ENCODE data around the gene PEX11A. TPM values are rescaled to one million over a fixed set of nuclear protein-coding genes. Genes with fewer than 3 reads are reported as not detected.

PEX11A gene
- polyA plus RNA-seq, 2 of the 4 experiments (the other 2 are of a cell fraction), result 6.3 to 8.1 TPM

- Histone ChIP-seq H3K4me2 (no peak overlapping the region), H3K4me3 (no peak overlapping the region), H3K9me3 (no peaks in the 10 kb centered on the region), H3K4me1 (no peaks in the 10 kb centered on the region), H3K27ac (no peak overlapping the region)
- no peak for DNase-seq (ENCODE audit: low read depth in 1 of 2, low spot score in 1 of 2)
- TF ChIP-seq POLR2A (IDR thresholded peaks at IDR 0.05; ENCODE audit: low read length) (no peak), RNF2 (IDR thresholded peaks at IDR 0.05; ENCODE audit: borderline replicate concordance, low read depth) (no peak), JUNB (IDR thresholded peaks at IDR 0.05) (no peak), RFX5 (IDR thresholded peaks at IDR 0.05) (no peak), EP300 (IDR thresholded peaks at IDR 0.05) (no peak), JUN (IDR thresholded peaks at IDR 0.05) (no peak)
- FAIRE-seq, result no peak
- 96% methylated on average over 94 of the region's 102 CpGs for WGBS (ENCODE audit: missing lambda C conversion rate)
- ATAC-seq, result no peak
- ChIA-PET POLR2A (no interaction called here), CTCF (interaction anchor here (0.6 to 7.2 kb wide), 28 partner anchors 13 to 439 kb away, joined by 3 to 126 read pairs (median 6); partner anchors contain the start of genes PEX11A, RHCG and WDR93)
Measured at GRCh38 chr15:89648106-89649012, 42.2 kb downstream of the PEX11A start.

- peak; percentile 92 for FAIRE-seq
- CTCF ChIA-PET, result interaction anchor here (0.6 to 7.2 kb wide), 41 partner anchors 14 to 442 kb away, joined by 3 to 126 read pairs (median 4); partner anchors contain the start of genes MESP1, PEX11A, PLIN1 and RHCG
- POLR2A ChIA-PET, result no interaction called here
Measured at GRCh38 chr15:89647191-89647851, 43.2 kb downstream of the PEX11A start.

GRCh38 chr15:89646416-89647141, 44.0 kb downstream of the PEX11A start:
- WGBS (ENCODE audit: missing lambda C conversion rate), result 71% methylated on average over 17 of the region's 22 CpGs
- Histone ChIP-seq H3K9me3 (no peaks in the 10 kb centered on the region), H3K4me2 (no peak overlapping the region), H3K4me1 (no peaks in the 10 kb centered on the region), H3K4me3 (no peak overlapping the region), H3K27ac (no peak overlapping the region)
- TF ChIP-seq BCL3 (IDR thresholded peaks at IDR 0.05), result no peak
- no peak for TF ChIP-seq MAZ (IDR thresholded peaks at IDR 0.05; ENCODE audit: borderline replicate concordance, low read depth, low read length)
- TF ChIP-seq CHD2 (IDR thresholded peaks at IDR 0.05; ENCODE audit: low read length, partially characterized antibody), result no peak
- TF ChIP-seq RCOR1 (IDR thresholded peaks at IDR 0.05; ENCODE audit: low read depth, low read length), result no peak
- no peak for TF ChIP-seq REST (IDR thresholded peaks at IDR 0.05)
- DNase-seq (ENCODE audit: low read depth in 1 of 2, low spot score in 1 of 2), result no peak
- ATAC-seq, result peak; percentile 23 to 56; a peak in 5 of 6 replicates
- POLR2A ChIA-PET, result no interaction called here
- CTCF ChIA-PET, result interaction anchor here (0.5 to 7.2 kb wide), 34 partner anchors 8 to 288 kb away, joined by 3 to 126 read pairs (median 4); partner anchors contain the start of genes KIF7, MESP1, PEX11A and PLIN1
- FAIRE-seq, result no peak

More at GRCh38 chr15:89647191-89647851, 43.2 kb downstream of the PEX11A start:
- Histone ChIP-seq H3K4me2 (peak overlapping the region; percentile 64), H3K27ac (peak overlapping the region in 1 of 2 experiments; percentile 39; a peak in 1 of 6 replicates), H3K4me1 (no peaks in the 10 kb centered on the region), H3K9me3 (no peaks in the 10 kb centered on the region), H3K4me3 (no peak overlapping the region)
- peak; percentile 87 to 96 for ATAC-seq
- peak; percentile 75 for TF ChIP-seq SMC3 (IDR thresholded peaks at IDR 0.05)
- peak; percentile 57 for TF ChIP-seq RAD21 (conservative IDR thresholded peaks at IDR 0.05 in 1 of 2, IDR thresholded peaks at IDR 0.05 in 1 of 2)
- peak; percentile 25; the same call in 1 of the 2 replicates for TF ChIP-seq MAX (IDR thresholded peaks at IDR 0.05)
- no peak for TF ChIP-seq CHD4 (IDR thresholded peaks at IDR 0.05; ENCODE audit: borderline replicate concordance)
- TF ChIP-seq CTCF (IDR thresholded peaks at IDR 0.05), result peak; percentile 90
- DNase-seq (ENCODE audit: low read depth in 1 of 2, low spot score in 1 of 2), result peak; percentile 73 to 94
- 35% methylated on average over 25 of the region's 25 CpGs for WGBS (ENCODE audit: missing lambda C conversion rate)
